ENCODE data around the gene CYP3A5.

DNA sequence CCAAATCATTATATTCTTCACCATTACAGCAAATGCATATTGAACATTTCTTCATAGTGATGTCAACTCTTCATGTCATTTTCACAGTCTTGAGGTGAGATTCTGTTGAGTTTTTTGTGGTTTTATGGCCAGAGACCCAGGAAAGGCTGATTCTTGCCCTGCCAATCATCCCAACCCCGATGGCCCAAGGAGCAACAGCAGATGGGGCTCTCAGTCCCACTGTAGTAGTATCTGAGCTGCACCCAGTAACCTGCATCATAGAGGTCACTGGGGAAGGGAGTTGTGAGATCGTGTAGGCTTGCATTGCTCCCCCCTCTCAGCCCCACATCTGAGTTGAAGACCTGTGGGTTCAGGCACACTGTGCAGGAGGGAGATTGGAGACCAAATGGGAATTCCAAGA is 36.3 kb downstream of the CYP3A5 start:
- TF ChIP-seq, protein P1, sequence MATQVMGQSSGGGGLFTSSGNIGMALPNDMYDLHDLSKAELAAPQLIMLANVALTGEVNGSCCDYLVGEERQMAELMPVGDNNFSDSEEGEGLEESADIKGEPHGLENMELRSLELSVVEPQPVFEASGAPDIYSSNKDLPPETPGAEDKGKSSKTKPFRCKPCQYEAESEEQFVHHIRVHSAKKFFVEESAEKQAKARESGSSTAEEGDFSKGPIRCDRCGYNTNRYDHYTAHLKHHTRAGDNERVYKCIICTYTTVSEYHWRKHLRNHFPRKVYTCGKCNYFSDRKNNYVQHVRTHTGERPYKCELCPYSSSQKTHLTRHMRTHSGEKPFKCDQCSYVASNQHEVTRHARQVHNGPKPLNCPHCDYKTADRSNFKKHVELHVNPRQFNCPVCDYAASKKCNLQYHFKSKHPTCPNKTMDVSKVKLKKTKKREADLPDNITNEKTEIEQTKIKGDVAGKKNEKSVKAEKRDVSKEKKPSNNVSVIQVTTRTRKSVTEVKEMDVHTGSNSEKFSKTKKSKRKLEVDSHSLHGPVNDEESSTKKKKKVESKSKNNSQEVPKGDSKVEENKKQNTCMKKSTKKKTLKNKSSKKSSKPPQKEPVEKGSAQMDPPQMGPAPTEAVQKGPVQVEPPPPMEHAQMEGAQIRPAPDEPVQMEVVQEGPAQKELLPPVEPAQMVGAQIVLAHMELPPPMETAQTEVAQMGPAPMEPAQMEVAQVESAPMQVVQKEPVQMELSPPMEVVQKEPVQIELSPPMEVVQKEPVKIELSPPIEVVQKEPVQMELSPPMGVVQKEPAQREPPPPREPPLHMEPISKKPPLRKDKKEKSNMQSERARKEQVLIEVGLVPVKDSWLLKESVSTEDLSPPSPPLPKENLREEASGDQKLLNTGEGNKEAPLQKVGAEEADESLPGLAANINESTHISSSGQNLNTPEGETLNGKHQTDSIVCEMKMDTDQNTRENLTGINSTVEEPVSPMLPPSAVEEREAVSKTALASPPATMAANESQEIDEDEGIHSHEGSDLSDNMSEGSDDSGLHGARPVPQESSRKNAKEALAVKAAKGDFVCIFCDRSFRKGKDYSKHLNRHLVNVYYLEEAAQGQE (IDR thresholded peaks at IDR 0.05; ENCODE audit: low read depth): no peak
- TF ChIP-seq, protein P2, sequence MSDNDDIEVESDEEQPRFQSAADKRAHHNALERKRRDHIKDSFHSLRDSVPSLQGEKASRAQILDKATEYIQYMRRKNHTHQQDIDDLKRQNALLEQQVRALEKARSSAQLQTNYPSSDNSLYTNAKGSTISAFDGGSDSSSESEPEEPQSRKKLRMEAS (IDR thresholded peaks at IDR 0.05): no peak
- TF ChIP-seq NFIC (IDR thresholded peaks at IDR 0.05): no peak

All from Ishikawa (cell line).